T-helper 1 cell treated with Interleukin-12 subunit alpha and Interleukin-12 subunit beta and Interleukin-4 antibody, amounts not matched to agents 30 ng/mL and 1 ng/mL, for 36 hours (primary cell): ENCODE data around the gene GABARAP. TPM values are rescaled to one million over a fixed set of nuclear protein-coding genes. Genes with fewer than 3 reads are reported as not detected.

ENCODE experiments used
- intact Hi-C: fragments of 100-400 bp; cut with micrococcal nuclease; formaldehyde crosslinking; loops from one replicate; pipeline ENCODE4 v1.15.1; 2024
- total RNA-seq: library from RNA; stranded (reverse); gene quantifications from 2 replicates; pipeline ENCODE4 v1.2.3, GENCODE V29; 2022

GABARAP gene
- total RNA-seq, 1 donor from 2014 or later: 288 TPM

DNA sequence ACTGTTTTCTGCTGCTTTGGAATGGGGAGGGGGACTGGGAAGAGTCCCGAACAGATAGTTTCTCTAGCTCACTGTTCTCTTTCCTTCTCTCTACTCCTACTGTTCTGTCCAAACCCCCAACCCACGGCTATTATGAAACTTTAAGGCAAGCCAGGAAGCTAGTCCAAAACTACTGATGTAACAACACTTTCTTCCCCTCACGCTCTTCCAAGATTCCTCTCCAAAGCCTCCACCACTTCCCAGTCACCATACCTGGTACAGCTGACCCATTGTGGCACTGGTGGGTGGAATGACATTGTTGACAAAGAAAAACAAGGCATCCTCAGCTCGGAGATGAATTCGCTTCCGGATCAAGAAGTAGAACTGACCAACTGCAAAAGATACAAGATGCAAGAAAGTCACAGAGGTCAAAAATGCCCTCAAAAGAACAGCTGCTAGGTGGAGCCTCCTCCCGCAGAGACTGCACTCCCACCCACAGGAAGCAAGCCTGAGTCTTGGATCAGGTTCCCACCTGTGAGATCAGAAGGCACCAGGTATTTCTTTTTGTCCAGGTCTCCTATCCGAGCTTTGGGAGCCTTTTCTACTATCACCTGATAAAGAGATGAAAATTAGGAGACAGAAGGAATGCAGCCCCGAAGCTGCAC, 1.0 kb downstream of the GABARAP start:
- intact Hi-C loops: no loop called here

- intact Hi-C loops: no loop called here
These were observed 1.9 kb downstream of the GABARAP start for GRCh38 chr17:7240375-7240774.

- intact Hi-C loops: loop anchor here (1.0 to 10.0 kb wide), 11 partner anchors 13 to 618 kb away; partner anchors contain the start of genes EIF5A, ELP5, KIAA0753 and NAA38
These were observed 2.9 kb downstream of the GABARAP start, which contains the start of gene PHF23 for GRCh38 chr17:7239091-7240027. TSS of gene PHF23 (minus strand) at chr17:7239457. CDS start at chr17:7239279, 178 bp downstream.

DNA sequence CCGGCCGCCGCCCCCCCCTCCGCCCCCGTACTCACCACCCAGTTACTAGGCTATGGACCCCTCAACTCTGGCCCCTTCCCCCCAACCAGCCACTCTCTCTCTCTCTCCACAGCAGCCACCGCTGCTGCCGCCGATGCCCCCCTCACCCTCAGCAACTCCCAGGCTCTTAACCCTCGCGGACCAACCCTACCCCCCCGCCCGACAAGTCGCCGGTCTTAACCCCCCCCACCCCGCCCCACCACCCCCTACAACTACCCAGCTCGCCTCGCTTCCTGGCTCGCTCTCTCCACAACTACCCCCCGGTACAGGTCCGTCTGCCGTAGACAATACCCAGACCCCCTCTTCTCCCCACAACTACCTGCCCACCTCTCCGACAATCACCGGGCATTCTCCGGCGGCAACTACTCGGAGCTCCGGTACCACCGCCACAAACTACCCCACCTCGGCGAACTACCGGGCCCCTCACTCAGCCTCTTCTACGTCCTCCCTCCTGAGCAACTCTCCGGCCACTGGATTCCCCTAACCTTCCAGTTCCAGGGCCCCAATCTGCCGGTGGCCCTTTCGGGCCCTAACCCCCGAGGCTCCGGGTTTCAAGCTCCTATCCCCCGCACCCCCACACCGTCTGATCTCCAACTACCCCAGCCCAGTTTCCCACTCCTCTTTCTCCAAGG, 3.7 kb downstream of the GABARAP start:
- intact Hi-C loops: loop anchor here (1.0 to 10.0 kb wide), 11 partner anchors 14 to 619 kb away; partner anchors contain the start of genes EIF5A, ELP5, KIAA0753 and NAA38

- intact Hi-C loops: loop anchor here (10.0 kb wide), 1 partner anchor 593 kb away; the partner anchor contains the start of genes KIAA0753 and TXNDC17
These were observed 4.4 kb downstream of the GABARAP start for GRCh38 chr17:7237761-7238419.

- intact Hi-C loops: loop anchor here (10.0 kb wide), 1 partner anchor 593 kb away; the partner anchor contains the start of genes KIAA0753 and TXNDC17
These were observed 4.9 kb downstream of the GABARAP start for GRCh38 chr17:7237266-7237760.

GRCh38 chr17:7236808-7237207, 5.4 kb downstream of the GABARAP start:
- intact Hi-C loops: loop anchor here (10.0 kb wide), 1 partner anchor 592 kb away; the partner anchor contains the start of genes KIAA0753 and TXNDC17

- intact Hi-C loops: loop anchor here (10.0 kb wide), 1 partner anchor 591 kb away; the partner anchor contains the start of genes KIAA0753 and TXNDC17
These were observed 6.3 kb downstream of the GABARAP start for GRCh38 chr17:7235693-7236665.

DNA sequence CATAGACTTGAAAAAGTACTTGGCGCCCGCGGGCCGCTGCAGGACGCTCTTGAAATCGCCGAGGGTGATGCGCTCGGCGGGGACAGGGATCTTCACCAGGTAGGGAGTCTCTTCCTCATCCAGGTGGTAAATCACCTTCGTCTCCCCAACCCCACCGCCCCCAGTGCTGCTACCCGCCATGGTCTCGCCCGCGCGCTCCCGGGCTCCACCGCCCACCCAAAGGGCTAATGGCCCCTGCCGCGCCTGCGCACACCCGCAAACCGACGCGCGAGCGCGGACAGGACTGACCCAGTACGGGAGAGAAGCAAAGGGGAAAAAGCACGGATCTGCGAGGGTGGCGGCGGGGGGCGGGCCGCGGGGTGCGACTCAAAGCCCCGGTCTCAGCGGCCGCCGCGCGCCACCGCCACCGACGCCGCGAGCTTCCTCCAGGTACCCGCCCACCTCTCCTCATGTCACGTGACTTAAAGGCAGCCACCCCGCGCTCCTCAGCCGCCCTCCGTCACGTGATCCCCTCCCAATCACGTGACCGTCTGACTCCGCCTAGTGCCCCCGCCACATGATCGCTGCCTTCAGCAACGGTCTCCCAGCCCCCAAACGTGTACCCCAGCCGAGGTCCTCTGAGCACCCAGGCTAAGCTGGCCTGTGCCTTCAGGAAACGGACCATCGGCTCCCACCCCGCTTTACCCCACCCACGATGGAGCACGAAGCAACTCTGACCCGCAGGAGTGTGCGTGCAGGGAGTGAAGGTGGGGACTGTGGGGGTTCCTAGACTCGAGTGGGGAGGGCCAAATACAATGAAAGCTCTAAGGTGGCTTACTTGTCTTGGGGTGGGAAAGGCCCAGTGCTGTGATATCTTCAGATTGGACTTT, 7.9 kb downstream of the GABARAP start, which contains the start of gene DVL2:
Gene DVL2 (minus strand): TSS at position 435 of the 869 bp plus-strand sequence. CDS start 255 bp downstream, at position 180.
- intact Hi-C loops: loop anchor here (1.0 to 10.0 kb wide), 4 partner anchors 15 to 590 kb away; partner anchors contain the start of genes ACADVL, DLG4, EIF5A and KIAA0753

DNA sequence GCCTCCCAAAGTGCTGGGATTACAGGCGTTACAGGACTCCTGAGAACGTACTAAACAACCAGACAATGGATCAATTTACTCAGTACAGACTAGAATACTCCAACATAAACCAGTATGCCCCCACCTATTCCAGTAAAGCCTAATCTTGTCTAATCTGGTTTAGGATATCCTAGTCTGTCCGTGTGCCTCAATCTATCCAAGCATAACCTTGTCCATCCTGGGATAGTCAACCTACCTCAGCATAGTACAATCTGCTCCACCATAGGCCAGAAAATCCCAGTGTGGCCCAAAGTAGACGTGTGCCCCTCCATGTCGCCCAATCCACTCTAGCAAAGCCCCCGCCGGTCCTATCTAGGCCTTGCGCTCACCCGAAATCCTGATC, 8.6 kb downstream of the GABARAP start:
- intact Hi-C loops: loop anchor here (1.0 to 10.0 kb wide), 4 partner anchors 14 to 589 kb away; partner anchors contain the start of genes ACADVL, DLG4, EIF5A and KIAA0753

GRCh38 chr17:7232114-7232513, 10.1 kb downstream of the GABARAP start:
- intact Hi-C loops: loop anchor here (10.0 kb wide), 1 partner anchor 587 kb away; the partner anchor contains the start of genes KIAA0753 and TXNDC17

DNA sequence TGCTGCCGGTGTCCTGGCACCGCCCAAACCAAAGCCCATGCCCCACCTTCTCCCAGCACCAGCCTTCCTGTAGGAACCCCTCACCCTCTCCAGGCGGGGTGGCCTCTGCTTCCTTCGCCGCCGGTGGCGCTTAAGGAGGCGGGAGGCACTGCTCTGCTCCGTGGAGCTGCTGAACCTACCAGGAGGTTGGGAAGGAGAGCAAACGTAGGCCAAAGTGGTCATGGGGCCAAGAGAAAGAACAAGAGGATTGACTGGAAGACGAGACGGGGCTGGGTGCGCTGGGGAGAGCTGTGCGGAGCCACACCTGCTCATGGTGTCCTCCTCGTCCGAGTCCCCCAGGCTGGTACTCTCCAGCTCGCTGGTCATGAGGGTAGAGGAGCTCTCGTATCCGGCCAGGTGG, 12.7 kb downstream of the GABARAP start:
- intact Hi-C loops: no loop called here

DNA sequence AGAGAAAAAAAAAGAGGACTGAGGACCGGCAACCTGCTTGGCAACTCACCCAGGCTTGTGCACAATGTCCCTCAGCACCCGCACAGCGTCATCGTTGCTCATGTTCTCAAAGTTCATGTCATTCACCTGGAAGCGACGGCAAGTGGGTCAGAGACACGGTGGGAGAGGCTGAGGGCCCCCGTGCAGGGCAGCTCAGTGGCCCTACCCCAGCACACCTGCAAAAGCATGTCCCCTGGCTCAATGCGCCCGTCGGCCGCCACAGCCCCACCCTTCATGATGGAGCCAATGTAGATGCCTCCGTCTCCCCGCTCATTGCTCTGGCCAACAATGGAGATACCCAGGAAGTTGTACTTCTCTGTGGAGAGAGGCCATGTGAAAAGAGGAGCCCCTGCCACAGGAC, 13.3 kb downstream of the GABARAP start:
- intact Hi-C loops: no loop called here

- intact Hi-C loops: no loop called here
These were observed 15.2 kb downstream of the GABARAP start for GRCh38 chr17:7226721-7227710.

- intact Hi-C loops: no loop called here
These were observed 16.4 kb downstream of the GABARAP start for GRCh38 chr17:7225711-7226331.

DNA sequence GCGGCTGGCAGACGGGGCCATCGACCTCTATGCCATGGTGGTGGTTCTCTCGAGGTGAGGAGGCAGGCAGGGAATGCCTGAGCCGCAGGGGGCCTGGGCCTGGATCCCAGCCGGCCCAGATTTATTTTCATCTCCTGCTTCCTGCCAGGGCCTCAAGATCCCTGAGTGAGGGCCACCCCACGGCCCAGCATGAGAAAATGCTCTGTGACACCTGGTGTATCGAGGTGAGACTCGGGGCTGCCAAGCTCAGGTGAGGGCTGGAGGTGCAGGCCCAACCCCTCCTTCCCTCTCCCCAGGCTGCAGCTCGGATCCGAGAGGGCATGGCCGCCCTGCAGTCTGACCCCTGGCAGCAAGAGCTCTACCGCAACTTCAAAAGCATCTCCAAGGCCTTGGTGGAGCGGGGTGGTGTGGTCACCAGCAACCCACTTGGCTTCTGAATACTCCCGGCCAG, 17.6 kb downstream of the GABARAP start:
- intact Hi-C loops: no loop called here
